Gastrocnemius medialis (tissue), 4 donors: ENCODE results near the gene WDR20. TPM values are rescaled to one million over a fixed set of nuclear protein-coding genes. Genes with fewer than 3 reads are reported as not detected.

Source experiments
- ATAC-seq, 2 donors: fragments of 150-250 bp; one replicate each; pipeline ENCODE4 v1.9.1; 2016
- DNase-seq, 2 donors: peaks; one replicate each; pipeline ENCODE4 v3.0.0-alpha.2; 2019
- H3K27ac ChIP-seq, 4 donors: fragments of 200-600 bp; sonication (generic); 1 replicate in 1 of 4; 2 replicates in 3 of 4; pipeline ENCODE4 v1.5.1; 2016 to 2018; ENCODE audit warnings: mild to moderate bottlenecking in 2 of 4, moderate library complexity in 1 of 4
- H3K27me3 ChIP-seq, 3 donors: fragments of 200-600 bp; sonication (generic) in 2 of 3; 1 replicate in 1 of 3; 2 replicates in 2 of 3; pipeline versions ENCODE4 v1.5.1 to v1.6.0; 2016 to 2019; ENCODE audit warnings: mild to moderate bottlenecking in 1 of 3, moderate library complexity in 1 of 3
- H3K36me3 ChIP-seq, 2 donors: fragments of 200-600 bp; sonication (generic) in 1 of 2; one replicate each; pipeline ENCODE4 v1.5.1; 2017 to 2018
- H3K4me1 ChIP-seq, 2 donors: fragments of 200-600 bp; sonication (generic) in 1 of 2; one replicate each; pipeline ENCODE4 v1.5.1; 2016 to 2017; ENCODE audit warnings: mild to moderate bottlenecking in 2 of 2
- H3K4me3 ChIP-seq, 4 donors: fragments of 200-600 bp; sonication (generic) in 3 of 4; 1 replicate in 1 of 4; 2 replicates in 3 of 4; pipeline ENCODE4 v1.5.1; 2016 to 2019; ENCODE audit warnings: mild to moderate bottlenecking in 2 of 4
- H3K9me3 ChIP-seq, 3 donors: fragments of 200-600 bp; sonication (generic) in 2 of 3; 1 replicate in 1 of 3; 2 replicates in 2 of 3; pipeline ENCODE4 v1.5.1; 2016 to 2019
- CTCF ChIP-seq, 5 experiments: fragments of 450-650 bp in 3 of 5; fragments of 200-600 bp in 2 of 5; sonication (generic) in 2 of 5; IDR thresholded peaks in 4 of 5; conservative IDR thresholded peaks in 1 of 5; 1 replicate in 4 of 5; 2 replicates in 1 of 5; pipeline ENCODE4 v1.5.1; 2016 to 2019; ENCODE audit warnings: antibody characterized with exemption in 5 of 5, mild to moderate bottlenecking in 3 of 5, moderate library complexity in 3 of 5
- POLR2A ChIP-seq, 2 donors: fragments of 450-650 bp; IDR thresholded peaks; one replicate each; pipeline ENCODE4 v1.6.1; 2017; ENCODE audit warnings: antibody characterized with exemption in 2 of 2, mild to moderate bottlenecking in 2 of 2, moderate library complexity in 2 of 2
- in situ Hi-C, 4 donors: fragments of 200-750 bp; cut with MboI; loops; one replicate each; pipeline versions ENCODE4 v1.15.0 to v1.8.0; 2017; ENCODE audit warnings: low sequenced_read_pairs in 4 of 4
- intact Hi-C: fragments of 100-400 bp; cut with DNase I; formaldehyde crosslinking; loops from one replicate; pipeline ENCODE4 v1.15.1; 2023; ENCODE audit warnings: low total_unique reads
- total RNA-seq, 4 donors: library from RNA; depleted of rRNA; stranded (reverse); fragments of >200 nt; gene quantifications; one replicate each; pipeline versions ENCODE4 v1.1.0 to v1.2.3, GENCODE V29; 2016

WDR20 gene
- total RNA-seq, 4 donors from 2014 or later = 18.1 to 49.7 (median 21.0) TPM

GRCh38 chr14:102220031-102220430 lies 80.3 kb downstream of the WDR20 start:
- no peak overlapping the region for H3K4me3 ChIP-seq
- no peaks in the 10 kb centered on the region for H3K36me3 ChIP-seq
- no peaks in the 10 kb centered on the region for H3K27me3 ChIP-seq
- no peaks in the 10 kb centered on the region for H3K9me3 ChIP-seq
- DNase-seq (no peak), ATAC-seq (no peak)
- peaks cover 18 to 26% of the 10 kb centered on the region in 2 donors for H3K4me1 ChIP-seq
- in situ Hi-C loops = no loop called here
- TF ChIP-seq POLR2A (IDR thresholded peaks at IDR 0.05) = no peak
- no peak for TF ChIP-seq CTCF (IDR thresholded peaks at IDR 0.05 in 4 of 5, conservative IDR thresholded peaks at IDR 0.05 in 1 of 5)
- intact Hi-C loops = no loop called here
- H3K27ac ChIP-seq = no peak overlapping the region

- Histone ChIP-seq H3K36me3 (no peaks in the 10 kb centered on the region), H3K9me3 (no peaks in the 10 kb centered on the region), H3K27ac (no peak overlapping the region), H3K4me3 (no peak overlapping the region), H3K4me1 (peaks cover 11 to 16% of the 10 kb centered on the region in 2 donors), H3K27me3 (no peaks in the 10 kb centered on the region)
- DNase-seq (no peak), ATAC-seq (no peak)
- intact Hi-C loops = no loop called here
- in situ Hi-C loops = no loop called here
- TF ChIP-seq CTCF (IDR thresholded peaks at IDR 0.05 in 4 of 5, conservative IDR thresholded peaks at IDR 0.05 in 1 of 5) (no peak), POLR2A (IDR thresholded peaks at IDR 0.05) (no peak)
Measured at GRCh38 chr14:102221026-102221425, 81.3 kb downstream of the WDR20 start.

- no peaks in the 10 kb centered on the region for H3K36me3 ChIP-seq
- H3K4me3 ChIP-seq = no peak overlapping the region
- TF ChIP-seq CTCF (IDR thresholded peaks at IDR 0.05 in 4 of 5, conservative IDR thresholded peaks at IDR 0.05 in 1 of 5) (no peak), POLR2A (IDR thresholded peaks at IDR 0.05) (no peak)
- no peaks in the 10 kb centered on the region for H3K9me3 ChIP-seq
- no peak for ATAC-seq
- H3K27ac ChIP-seq = no peak overlapping the region
- peaks cover 11 to 14% of the 10 kb centered on the region in 2 donors for H3K4me1 ChIP-seq
- in situ Hi-C loops = no loop called here
- intact Hi-C loops = no loop called here
- DNase-seq = no peak
- H3K27me3 ChIP-seq = no peaks in the 10 kb centered on the region
Measured at GRCh38 chr14:102222009-102222575, 82.4 kb downstream of the WDR20 start.

GRCh38 chr14:102222751-102223150 lies 83.1 kb downstream of the WDR20 start:
- H3K27ac ChIP-seq = no peak overlapping the region
- TF ChIP-seq POLR2A (IDR thresholded peaks at IDR 0.05) (no peak), CTCF (IDR thresholded peaks at IDR 0.05 in 4 of 5, conservative IDR thresholded peaks at IDR 0.05 in 1 of 5) (no peak)
- no peaks in the 10 kb centered on the region for H3K36me3 ChIP-seq
- H3K4me1 ChIP-seq = peaks cover 11 to 14% of the 10 kb centered on the region in 2 donors
- in situ Hi-C loops = no loop called here
- H3K27me3 ChIP-seq = no peaks in the 10 kb centered on the region
- no peak overlapping the region for H3K4me3 ChIP-seq
- ATAC-seq (no peak), DNase-seq (no peak)
- no peaks in the 10 kb centered on the region for H3K9me3 ChIP-seq
- intact Hi-C loops = no loop called here

GRCh38 chr14:102223682-102224081 lies 84.0 kb downstream of the WDR20 start:
- ATAC-seq (no peak), DNase-seq (no peak)
- H3K9me3 ChIP-seq = no peaks in the 10 kb centered on the region
- in situ Hi-C loops = no loop called here
- H3K36me3 ChIP-seq = no peaks in the 10 kb centered on the region
- no peak overlapping the region for H3K27ac ChIP-seq
- H3K27me3 ChIP-seq = no peaks in the 10 kb centered on the region
- H3K4me3 ChIP-seq = no peak overlapping the region
- no peak for TF ChIP-seq CTCF (IDR thresholded peaks at IDR 0.05 in 4 of 5, conservative IDR thresholded peaks at IDR 0.05 in 1 of 5)
- TF ChIP-seq POLR2A (IDR thresholded peaks at IDR 0.05) = no peak
- intact Hi-C loops = no loop called here
- H3K4me1 ChIP-seq = peaks cover 5 to 9% of the 10 kb centered on the region in 2 donors
